K562 (cell line): Measurements from ENCODE around the gene NOS2. TPM values are rescaled to one million over a fixed set of nuclear protein-coding genes. Genes with fewer than 3 reads are reported as not detected.

Source experiments
- CC2D1A ChIP-seq: fragments of 450-650 bp; IDR thresholded peaks from 2 replicates; pipeline ENCODE4 v1.6.1; 2017; ENCODE audit warnings: mild to moderate bottlenecking
- DACH1 ChIP-seq: fragments of 450-650 bp; IDR thresholded peaks from 2 replicates; pipeline ENCODE4 v1.6.1; 2018; ENCODE audit not compliant: partially characterized antibody
- ELF1 ChIP-seq: fragments of 200-800 bp; sonication (Bioruptor generic); IDR thresholded peaks from 2 replicates; pipeline ENCODE4 v1.6.1; 2016; ENCODE audit warnings: missing genetic modification characterization, missing compliant biosample characterization
- ILF3 ChIP-seq: fragments of 450-650 bp; IDR thresholded peaks from 2 replicates; pipeline ENCODE4 v1.6.1; 2018; ENCODE audit warnings: antibody characterized with exemption, mild to moderate bottlenecking, moderate library complexity, borderline replicate concordance
- KAT7 ChIP-seq: sonication (generic); formaldehyde crosslinking; IDR thresholded peaks from 2 replicates; pipeline ENCODE4 v1.8.0; 2022; ENCODE audit warnings: missing genetic modification reagents, mild to moderate bottlenecking, borderline replicate concordance
- NEUROD1 ChIP-seq: fragments of 150-350 bp; IDR thresholded peaks from 2 replicates; pipeline ENCODE4 v1.6.1; 2014; ENCODE audit warnings: borderline replicate concordance, low read length, low read depth; ENCODE audit not compliant: partially characterized antibody
- NFYB ChIP-seq: IDR thresholded peaks from 2 replicates; pipeline ENCODE4 v1.6.1; 2011; ENCODE audit warnings: mild to moderate bottlenecking, moderate library complexity; ENCODE audit not compliant: insufficient read length; ENCODE audit errors: extremely low read depth
- PHB2 ChIP-seq: fragments of 450-650 bp; IDR thresholded peaks from 2 replicates; pipeline ENCODE4 v1.6.1; 2017; ENCODE audit warnings: low read depth
- RAD21 ChIP-seq, 2 experiments: fragments of 250-450 bp in 1 of 2; fragments of 450-650 bp in 1 of 2; sonication (Bioruptor Pico) in 1 of 2; formaldehyde crosslinking in 1 of 2; IDR thresholded peaks in 1 of 2; conservative IDR thresholded peaks in 1 of 2; 2 replicates each; pipeline versions ENCODE4 v1.4.0 to v1.8.0; 2020 to 2022; ENCODE audit warnings: mild to moderate bottlenecking in 2 of 2, moderate library complexity in 1 of 2
- RB1 ChIP-seq: fragments of 450-650 bp; IDR thresholded peaks from 2 replicates; pipeline ENCODE4 v1.6.1; 2017; ENCODE audit warnings: low read depth, mild to moderate bottlenecking
- RBFOX2 ChIP-seq: fragments of 200-400 bp; formaldehyde crosslinking; IDR thresholded peaks from 2 replicates; pipeline ENCODE4 v1.6.1; 2017; ENCODE audit warnings: low read depth, mild to moderate bottlenecking, low read length, moderate library complexity
- STAG1 ChIP-seq: sonication (generic); formaldehyde crosslinking; IDR thresholded peaks from 2 replicates; pipeline ENCODE4 v1.5.0; 2020; ENCODE audit warnings: missing genetic modification reagents, borderline replicate concordance
- TEAD4 ChIP-seq, 2 experiments: sonication (generic) in 1 of 2; formaldehyde crosslinking in 1 of 2; IDR thresholded peaks; 2 replicates each; pipeline versions ENCODE4 v1.6.1 to v1.8.0; 2012 to 2022; ENCODE audit warnings: borderline replicate concordance in 1 of 2, inconsistent platforms in 1 of 2, low read length in 1 of 2, mild to moderate bottlenecking in 1 of 2, missing genetic modification reagents in 1 of 2
- ZNF3 ChIP-seq: fragments of 250-450 bp; sonication (Bioruptor Pico); IDR thresholded peaks from 2 replicates; pipeline ENCODE4 v1.5.0; 2021; ENCODE audit warnings: mild to moderate bottlenecking, moderate library complexity
- ZNF584 ChIP-seq: fragments of 200-800 bp; sonication (Bioruptor generic); IDR thresholded peaks from 2 replicates; pipeline ENCODE4 v1.6.1; 2016; ENCODE audit warnings: low read depth, mild to moderate bottlenecking, missing genetic modification characterization, missing compliant biosample characterization
- polyA plus RNA-seq, 8 experiments: library from polyadenylated mRNA; depleted of rRNA in 4 of 8; stranded (reverse) in 5 of 8; unstranded in 3 of 8; fragments of >200 nt; fragmentation: Nextera tagmentation in 2 of 8; fragmentation: Illumina TruSeq in 1 of 8; extraction: Ambion mirVana in 2 of 8; extraction: Trizol in 1 of 8; gene quantifications; 2 replicates each; pipeline versions ENCODE4 v1.2.1 to v1.2.3, GENCODE V29; 2011 to 2014; ENCODE audit warnings: inconsistent platforms in 1 of 8, missing spikeins in 1 of 8
- total RNA-seq, 7 experiments: library from RNA; depleted of rRNA in 6 of 7; stranded (reverse); fragments of >200 nt in 6 of 7; fragmentation: Illumina TruSeq in 2 of 7; extraction: Trizol in 2 of 7; gene quantifications; 2 replicates each; pipeline versions ENCODE4 v1.2.1 to v1.2.3, GENCODE V29; 2011 to 2021; ENCODE audit warnings: low replicate concordance in 1 of 7
- TF ChIP-seq, protein P1 (sequence below), 3 experiments: fragments of 200-800 bp in 1 of 3; fragments of 250-450 bp in 1 of 3; fragments of 450-650 bp in 1 of 3; sonication (Bioruptor Pico) in 1 of 3; sonication (Bioruptor generic) in 1 of 3; formaldehyde crosslinking in 1 of 3; IDR thresholded peaks; 2 replicates each; pipeline versions ENCODE4 v1.6.1 to v1.8.0; 2016 to 2022; ENCODE audit warnings: mild to moderate bottlenecking in 2 of 3, missing genetic modification characterization in 2 of 3, missing compliant biosample characterization in 1 of 3, moderate library complexity in 1 of 3
- TF ChIP-seq, protein P2 (sequence below), 2 experiments: fragments of 450-650 bp in 1 of 2; sonication (generic) in 1 of 2; formaldehyde crosslinking in 1 of 2; IDR thresholded peaks in 1 of 2; conservative IDR thresholded peaks in 1 of 2; 2 replicates each; pipeline versions ENCODE4 v1.6.1 to v1.8.1; 2016 to 2023; ENCODE audit warnings: mild to moderate bottlenecking in 2 of 2, moderate library complexity in 2 of 2, inconsistent platforms in 1 of 2, missing genetic modification reagents in 1 of 2
- TF ChIP-seq, protein P3 (sequence below): fragments of 450-650 bp; IDR thresholded peaks from 2 replicates; pipeline ENCODE4 v1.6.1; 2017; ENCODE audit warnings: antibody characterized with exemption, mild to moderate bottlenecking

The NOS2 gene
- total and polyA plus RNA-seq, 9 of the 15 experiments (the other 6 are each of a cell fraction or from before 2014, with no cell fraction given): not detected

DNA sequence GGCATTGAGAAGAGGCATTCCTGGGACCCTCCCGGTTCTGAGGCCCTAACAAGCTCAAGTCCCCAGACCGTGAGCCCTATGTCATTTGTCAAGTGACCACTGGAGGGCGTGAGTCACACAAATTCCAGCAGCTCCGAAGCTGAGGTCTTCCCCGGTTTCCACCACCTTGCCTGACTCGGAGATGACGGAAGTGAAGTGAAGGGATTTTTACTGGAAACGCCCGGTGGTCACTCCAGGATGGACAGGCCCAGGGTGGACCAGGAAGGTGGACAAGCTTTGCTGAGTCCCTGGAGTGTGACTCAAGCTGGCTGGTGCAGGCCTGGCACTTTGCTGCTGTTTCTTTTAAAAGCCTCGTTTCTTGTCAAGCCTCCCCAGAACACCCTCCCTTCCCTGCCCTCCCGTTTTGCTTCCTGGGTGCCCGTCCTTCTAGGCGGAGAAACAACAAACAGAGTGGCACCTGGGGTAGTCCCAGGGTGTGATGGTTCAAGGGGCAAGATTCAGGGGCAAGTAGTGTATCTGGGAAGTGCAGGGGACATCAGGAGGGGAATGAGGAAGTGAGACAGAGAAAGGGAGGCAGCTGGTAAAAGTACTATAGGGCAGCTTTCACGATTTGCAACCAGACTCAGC lies 5.3 kb upstream of the NOS2 start (continued):
- TF ChIP-seq, protein P1, sequence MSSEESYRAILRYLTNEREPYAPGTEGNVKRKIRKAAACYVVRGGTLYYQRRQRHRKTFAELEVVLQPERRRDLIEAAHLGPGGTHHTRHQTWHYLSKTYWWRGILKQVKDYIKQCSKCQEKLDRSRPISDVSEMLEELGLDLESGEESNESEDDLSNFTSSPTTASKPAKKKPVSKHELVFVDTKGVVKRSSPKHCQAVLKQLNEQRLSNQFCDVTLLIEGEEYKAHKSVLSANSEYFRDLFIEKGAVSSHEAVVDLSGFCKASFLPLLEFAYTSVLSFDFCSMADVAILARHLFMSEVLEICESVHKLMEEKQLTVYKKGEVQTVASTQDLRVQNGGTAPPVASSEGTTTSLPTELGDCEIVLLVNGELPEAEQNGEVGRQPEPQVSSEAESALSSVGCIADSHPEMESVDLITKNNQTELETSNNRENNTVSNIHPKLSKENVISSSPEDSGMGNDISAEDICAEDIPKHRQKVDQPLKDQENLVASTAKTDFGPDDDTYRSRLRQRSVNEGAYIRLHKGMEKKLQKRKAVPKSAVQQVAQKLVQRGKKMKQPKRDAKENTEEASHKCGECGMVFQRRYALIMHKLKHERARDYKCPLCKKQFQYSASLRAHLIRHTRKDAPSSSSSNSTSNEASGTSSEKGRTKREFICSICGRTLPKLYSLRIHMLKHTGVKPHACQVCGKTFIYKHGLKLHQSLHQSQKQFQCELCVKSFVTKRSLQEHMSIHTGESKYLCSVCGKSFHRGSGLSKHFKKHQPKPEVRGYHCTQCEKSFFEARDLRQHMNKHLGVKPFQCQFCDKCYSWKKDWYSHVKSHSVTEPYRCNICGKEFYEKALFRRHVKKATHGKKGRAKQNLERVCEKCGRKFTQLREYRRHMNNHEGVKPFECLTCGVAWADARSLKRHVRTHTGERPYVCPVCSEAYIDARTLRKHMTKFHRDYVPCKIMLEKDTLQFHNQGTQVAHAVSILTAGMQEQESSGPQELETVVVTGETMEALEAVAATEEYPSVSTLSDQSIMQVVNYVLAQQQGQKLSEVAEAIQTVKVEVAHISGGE (CRISPR knock-in tag; IDR thresholded peaks at IDR 0.05): no peak
- TF ChIP-seq STAG1 (CRISPR knock-in tag): peak; percentile 80
- TF ChIP-seq RBFOX2: no peak
- no peak for TF ChIP-seq ZNF584 (CRISPR knock-in tag)
- TF ChIP-seq PHB2: no peak
- TF ChIP-seq KAT7 (CRISPR knock-in tag): no peak
- TF ChIP-seq ELF1: peak; percentile 63
- TF ChIP-seq ZNF3 (CRISPR knock-in tag): no peak
- TF ChIP-seq RAD21 (CRISPR knock-in tag; conservative IDR thresholded peaks at IDR 0.05 in 1 of 2, IDR thresholded peaks at IDR 0.05 in 1 of 2): peak; percentile 74 to 92
- peak; percentile 42; the same call in 1 of the 2 replicates for TF ChIP-seq RB1
- no peak for TF ChIP-seq ILF3
- TF ChIP-seq NFYB: no peak
- peak; percentile 63; the same call in 1 of the 2 replicates for TF ChIP-seq TEAD4 (IDR thresholded peaks at IDR 0.05; ENCODE audit: low read length)
- no peak for TF ChIP-seq TEAD4 (CRISPR knock-in tag; IDR thresholded peaks at IDR 0.05; ENCODE audit: borderline replicate concordance)
- no peak for TF ChIP-seq DACH1
- TF ChIP-seq CC2D1A: peak; percentile 59; the same call in 1 of the 2 replicates
- TF ChIP-seq, protein P2, sequence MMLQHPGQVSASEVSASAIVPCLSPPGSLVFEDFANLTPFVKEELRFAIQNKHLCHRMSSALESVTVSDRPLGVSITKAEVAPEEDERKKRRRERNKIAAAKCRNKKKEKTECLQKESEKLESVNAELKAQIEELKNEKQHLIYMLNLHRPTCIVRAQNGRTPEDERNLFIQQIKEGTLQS (IDR thresholded peaks at IDR 0.05): peak; percentile 29; the same call in 1 of the 2 replicates
- TF ChIP-seq, protein P2 (CRISPR knock-in tag; conservative IDR thresholded peaks at IDR 0.05): no peak
- TF ChIP-seq NEUROD1: no peak
- TF ChIP-seq, protein P3, sequence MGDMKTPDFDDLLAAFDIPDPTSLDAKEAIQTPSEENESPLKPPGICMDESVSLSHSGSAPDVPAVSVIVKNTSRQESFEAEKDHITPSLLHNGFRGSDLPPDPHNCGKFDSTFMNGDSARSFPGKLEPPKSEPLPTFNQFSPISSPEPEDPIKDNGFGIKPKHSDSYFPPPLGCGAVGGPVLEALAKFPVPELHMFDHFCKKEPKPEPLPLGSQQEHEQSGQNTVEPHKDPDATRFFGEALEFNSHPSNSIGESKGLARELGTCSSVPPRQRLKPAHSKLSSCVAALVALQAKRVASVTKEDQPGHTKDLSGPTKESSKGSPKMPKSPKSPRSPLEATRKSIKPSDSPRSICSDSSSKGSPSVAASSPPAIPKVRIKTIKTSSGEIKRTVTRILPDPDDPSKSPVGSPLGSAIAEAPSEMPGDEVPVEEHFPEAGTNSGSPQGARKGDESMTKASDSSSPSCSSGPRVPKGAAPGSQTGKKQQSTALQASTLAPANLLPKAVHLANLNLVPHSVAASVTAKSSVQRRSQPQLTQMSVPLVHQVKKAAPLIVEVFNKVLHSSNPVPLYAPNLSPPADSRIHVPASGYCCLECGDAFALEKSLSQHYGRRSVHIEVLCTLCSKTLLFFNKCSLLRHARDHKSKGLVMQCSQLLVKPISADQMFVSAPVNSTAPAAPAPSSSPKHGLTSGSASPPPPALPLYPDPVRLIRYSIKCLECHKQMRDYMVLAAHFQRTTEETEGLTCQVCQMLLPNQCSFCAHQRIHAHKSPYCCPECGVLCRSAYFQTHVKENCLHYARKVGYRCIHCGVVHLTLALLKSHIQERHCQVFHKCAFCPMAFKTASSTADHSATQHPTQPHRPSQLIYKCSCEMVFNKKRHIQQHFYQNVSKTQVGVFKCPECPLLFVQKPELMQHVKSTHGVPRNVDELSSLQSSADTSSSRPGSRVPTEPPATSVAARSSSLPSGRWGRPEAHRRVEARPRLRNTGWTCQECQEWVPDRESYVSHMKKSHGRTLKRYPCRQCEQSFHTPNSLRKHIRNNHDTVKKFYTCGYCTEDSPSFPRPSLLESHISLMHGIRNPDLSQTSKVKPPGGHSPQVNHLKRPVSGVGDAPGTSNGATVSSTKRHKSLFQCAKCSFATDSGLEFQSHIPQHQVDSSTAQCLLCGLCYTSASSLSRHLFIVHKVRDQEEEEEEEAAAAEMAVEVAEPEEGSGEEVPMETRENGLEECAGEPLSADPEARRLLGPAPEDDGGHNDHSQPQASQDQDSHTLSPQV: no peak
